ENCODE results near the gene TRAPPC4. TPM values are rescaled to one million over a fixed set of nuclear protein-coding genes. Genes with fewer than 3 reads are reported as not detected.

TRAPPC4 gene
- total and polyA plus RNA-seq, 2 of the 8 experiments (the other 6 are each of a cell fraction or from before 2014, with no cell fraction given): 94.3 to 223 TPM

- ChIA-PET POLR2A (ENCODE audit: partially characterized antibody) (interaction anchor here (0.9 to 2.4 kb wide), 9 partner anchors 10 to 44 kb away, joined by 3 to 14 read pairs (median 5); partner anchors contain the start of genes HMBS and VPS11), CTCF (ENCODE audit: partially characterized antibody) (interaction anchor here (0.6 to 1.8 kb wide), 5 partner anchors 9 to 362 kb away, joined by 3 to 7 read pairs (median 4); partner anchors contain the start of gene VPS11)
- H4K20me1 ChIP-seq (replicated peaks in 1 of 2; ENCODE audit: control insufficient read depth in 1 of 2, insufficient read depth in 2 of 2, low read length in 2 of 2): peaks cover 3 to 36% of the 10 kb centered on the region in 2 experiments
- H4K5ac ChIP-seq (ENCODE audit: insufficient read length, low read depth, low read length): no peak overlapping the region
- no peak overlapping the region for H3K9ac ChIP-seq (replicated peaks in 1 of 4; ENCODE audit: extremely low read depth in 1 of 4, low read depth in 3 of 4, low read length in 3 of 4)
- no peak overlapping the region for H2BK12ac ChIP-seq (ENCODE audit: low read depth, low read length)
- peaks cover 59 to 86% (median 83%) of the 10 kb centered on the region in 4 experiments for H3K36me3 ChIP-seq (ENCODE audit: control insufficient read depth in 2 of 4, insufficient read depth in 4 of 4, low read length in 3 of 4)
- H4K91ac ChIP-seq (replicated peaks; ENCODE audit: insufficient read length, low read length): no peak overlapping the region
- H3K4me2 ChIP-seq (ENCODE audit: insufficient read depth in 1 of 2, low read depth in 2 of 2, low read length in 2 of 2): no peak overlapping the region
- DNase-seq (ENCODE audit: low read depth in 1 of 2, low spot score in 2 of 2) (no peak), FAIRE-seq (no peak)
- no peak overlapping the region for H3K4ac ChIP-seq (replicated peaks; ENCODE audit: insufficient read length, low read depth, low read length)
- no peak overlapping the region for H2BK5ac ChIP-seq (ENCODE audit: low read depth, low read length)
- peaks cover 0 to 5% (median 2%) of the 10 kb centered on the region in 4 experiments; a peak in 4 of 7 replicates for H3K4me1 ChIP-seq (replicated peaks in 1 of 4; ENCODE audit: control insufficient read depth in 3 of 4, insufficient read depth in 4 of 4, low read length in 3 of 4)
- H3K27me3 ChIP-seq (replicated peaks in 1 of 4; ENCODE audit: control insufficient read depth in 3 of 4, extremely low read depth in 1 of 4, insufficient read depth in 3 of 4, low read length in 3 of 4): no peaks in the 10 kb centered on the region
- H3K23me2 ChIP-seq (ENCODE audit: low read depth, low read length): peaks cover 4% of the 10 kb centered on the region
- no peak overlapping the region for H3K18ac ChIP-seq (ENCODE audit: extremely low read depth, low read length)
- H3K9me3 ChIP-seq (ENCODE audit: insufficient read depth in 2 of 2, low read depth in 1 of 2, low read length in 1 of 2): no peaks in the 10 kb centered on the region
- H3K23ac ChIP-seq (ENCODE audit: insufficient read length): no peak overlapping the region
- peaks cover 16% of the 10 kb centered on the region for H3K79me1 ChIP-seq (ENCODE audit: low read depth, low read length)
- no peak overlapping the region for H3K14ac ChIP-seq (ENCODE audit: insufficient read length)
- WGBS, 2 experiments (ENCODE audit: extremely low coverage in 1 of 2, insufficient coverage in 1 of 2, insufficient read length in 1 of 2, insufficient replicate concordance in 2 of 2, low coverage in 1 of 2, low lambda C conversion rate in 2 of 2, missing lambda C conversion rate in 1 of 2): 88% methylated on average over 17 of the region's 17 CpGs; no CpG with 5 or more reads in 1 of the 2 experiments
- H4K8ac ChIP-seq (ENCODE audit: extremely low read depth, insufficient read depth, low read length): no peak overlapping the region
- H3K27ac ChIP-seq (ENCODE audit: low read depth, low read length): no peak overlapping the region
- peaks cover 8 to 21% of the 10 kb centered on the region in 2 experiments; a peak in 3 of 4 replicates for H3K79me2 ChIP-seq (ENCODE audit: control insufficient read depth in 1 of 2, insufficient read depth in 2 of 2, low read length in 2 of 2)
- no peak overlapping the region for H3K4me3 ChIP-seq (ENCODE audit: extremely low read depth in 1 of 4, insufficient read depth in 2 of 4, low read depth in 3 of 4, low read length in 4 of 4)
- no peak overlapping the region for H2BK120ac ChIP-seq (replicated peaks; ENCODE audit: low read depth, low read length)
- no peak overlapping the region for H2AK5ac ChIP-seq (ENCODE audit: low read depth, low read length)
- H2AFZ ChIP-seq (ENCODE audit: low read length): no peak overlapping the region
- no peak overlapping the region for H2BK15ac ChIP-seq (ENCODE audit: low read length)
- no peak overlapping the region for H2BK20ac ChIP-seq (ENCODE audit: low read length)
- H3K56ac ChIP-seq (replicated peaks; ENCODE audit: insufficient read length, low read depth, low read length): no peak overlapping the region
- TF ChIP-seq GTF2F1 (IDR thresholded peaks at IDR 0.05; ENCODE audit: borderline replicate concordance, low read depth, low read length) (no peak), BACH1 (IDR thresholded peaks at IDR 0.05; ENCODE audit: low read length) (no peak), SP1 (IDR thresholded peaks at IDR 0.05; ENCODE audit: low read depth, low read length) (no peak), MAX (IDR thresholded peaks at IDR 0.05) (no peak), RFX5 (IDR thresholded peaks at IDR 0.05; ENCODE audit: borderline replicate concordance, low read depth, low read length) (no peak), CHD2 (IDR thresholded peaks at IDR 0.05; ENCODE audit: low read length) (no peak), SIN3A (conservative IDR thresholded peaks at IDR 0.05 in 1 of 2, IDR thresholded peaks at IDR 0.05 in 1 of 2; ENCODE audit: low read depth in 1 of 2, low read length in 2 of 2) (no peak), POU5F1 (IDR thresholded peaks at IDR 0.05; ENCODE audit: low read depth, low read length) (no peak), BCL11A (IDR thresholded peaks at IDR 0.05; ENCODE audit: low read depth in 2 of 2, low read length in 2 of 2) (no peak), MAFK (IDR thresholded peaks at IDR 0.05; ENCODE audit: low read depth, low read length) (no peak), TAF7 (optimal IDR thresholded peaks at IDR 0.05; ENCODE audit: borderline replicate concordance, low read depth, low read length) (no peak), SIX5 (IDR thresholded peaks at IDR 0.05; ENCODE audit: low read depth, low read length) (no peak), TBP (IDR thresholded peaks at IDR 0.05; ENCODE audit: low read depth, low read length) (no peak)
Observed at GRCh38 chr11:119051440-119052162, 33.0 kb downstream of the TRAPPC4 start.
